ENCODE results near the gene LSM3.

LSM3 gene

DNA sequence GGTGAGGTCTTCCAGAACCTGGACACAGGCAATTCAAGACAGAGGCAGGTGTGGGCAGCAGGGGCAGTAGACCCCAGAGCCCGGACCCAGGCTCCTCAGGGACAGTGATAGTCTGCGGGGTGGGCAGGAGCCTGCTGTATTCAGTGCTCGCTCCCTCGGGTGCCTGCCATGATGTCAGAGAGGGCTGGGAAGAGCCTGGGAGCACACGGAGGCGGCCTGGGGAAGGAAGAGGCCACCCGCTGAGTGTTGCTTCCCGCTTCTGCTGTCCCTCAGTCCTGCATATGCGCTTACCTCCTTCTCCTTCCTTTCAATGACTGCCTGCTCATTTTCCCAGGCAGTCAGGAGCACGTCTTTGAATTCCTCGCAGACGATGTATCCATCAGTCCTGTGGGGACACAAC lies 31.0 kb upstream of the LSM3 start:
- TF ChIP-seq, protein P1, sequence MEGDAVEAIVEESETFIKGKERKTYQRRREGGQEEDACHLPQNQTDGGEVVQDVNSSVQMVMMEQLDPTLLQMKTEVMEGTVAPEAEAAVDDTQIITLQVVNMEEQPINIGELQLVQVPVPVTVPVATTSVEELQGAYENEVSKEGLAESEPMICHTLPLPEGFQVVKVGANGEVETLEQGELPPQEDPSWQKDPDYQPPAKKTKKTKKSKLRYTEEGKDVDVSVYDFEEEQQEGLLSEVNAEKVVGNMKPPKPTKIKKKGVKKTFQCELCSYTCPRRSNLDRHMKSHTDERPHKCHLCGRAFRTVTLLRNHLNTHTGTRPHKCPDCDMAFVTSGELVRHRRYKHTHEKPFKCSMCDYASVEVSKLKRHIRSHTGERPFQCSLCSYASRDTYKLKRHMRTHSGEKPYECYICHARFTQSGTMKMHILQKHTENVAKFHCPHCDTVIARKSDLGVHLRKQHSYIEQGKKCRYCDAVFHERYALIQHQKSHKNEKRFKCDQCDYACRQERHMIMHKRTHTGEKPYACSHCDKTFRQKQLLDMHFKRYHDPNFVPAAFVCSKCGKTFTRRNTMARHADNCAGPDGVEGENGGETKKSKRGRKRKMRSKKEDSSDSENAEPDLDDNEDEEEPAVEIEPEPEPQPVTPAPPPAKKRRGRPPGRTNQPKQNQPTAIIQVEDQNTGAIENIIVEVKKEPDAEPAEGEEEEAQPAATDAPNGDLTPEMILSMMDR (conservative IDR thresholded peaks at IDR 0.05), result no peak
- H3K27ac ChIP-seq, result no peak overlapping the region

DNA sequence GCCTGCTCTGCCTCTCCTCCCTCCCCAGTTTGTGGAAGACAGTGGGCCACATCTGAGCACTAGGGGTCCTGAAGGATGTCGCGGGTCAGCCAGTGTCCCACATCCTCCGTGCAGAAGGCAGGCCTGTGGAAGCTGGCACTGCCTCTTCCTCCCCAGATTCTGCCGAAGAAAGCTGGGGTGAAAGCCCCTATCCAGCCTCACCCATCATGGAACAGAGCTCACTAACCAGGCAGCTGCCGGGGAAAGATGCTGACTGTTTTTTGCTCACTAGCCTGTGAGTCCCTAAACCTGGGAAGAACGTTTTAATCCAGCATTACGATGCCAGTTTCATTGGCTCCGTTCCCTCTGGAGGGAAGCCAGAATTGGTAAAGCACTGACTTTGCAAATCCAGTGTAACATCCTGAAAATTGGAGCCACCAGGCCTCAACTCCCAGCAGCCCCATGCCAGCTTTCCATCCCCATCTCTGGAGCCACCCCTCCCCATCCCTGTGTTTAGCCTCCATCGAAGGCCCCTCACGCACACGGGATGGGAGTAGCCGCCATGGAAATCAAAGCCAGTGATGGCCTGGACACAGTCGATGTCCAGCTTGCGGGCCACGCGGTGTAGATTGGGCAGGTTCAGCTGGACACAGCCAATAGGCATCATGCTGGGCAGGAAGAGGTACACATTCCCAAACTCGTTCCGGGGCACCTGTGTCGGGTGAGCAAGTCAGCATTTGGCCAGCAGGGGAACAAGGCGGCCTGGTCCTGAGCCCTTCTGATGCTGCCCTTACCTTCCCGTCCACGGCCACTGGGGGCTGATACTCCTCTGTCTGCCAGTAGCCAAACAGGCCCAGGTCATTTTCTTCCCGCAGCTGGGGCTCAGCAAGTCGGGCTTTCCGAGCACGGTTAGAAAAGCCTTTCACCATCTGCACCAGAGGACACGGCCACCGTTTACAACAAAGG lies 30.3 kb upstream of the LSM3 start:
- H3K27ac ChIP-seq, result 0 out of 2 replicates have a peak overlapping the region, but pooled peaks have one; percentile 22
- TF ChIP-seq, protein P1 (conservative IDR thresholded peaks at IDR 0.05), result peak; percentile 31

DNA sequence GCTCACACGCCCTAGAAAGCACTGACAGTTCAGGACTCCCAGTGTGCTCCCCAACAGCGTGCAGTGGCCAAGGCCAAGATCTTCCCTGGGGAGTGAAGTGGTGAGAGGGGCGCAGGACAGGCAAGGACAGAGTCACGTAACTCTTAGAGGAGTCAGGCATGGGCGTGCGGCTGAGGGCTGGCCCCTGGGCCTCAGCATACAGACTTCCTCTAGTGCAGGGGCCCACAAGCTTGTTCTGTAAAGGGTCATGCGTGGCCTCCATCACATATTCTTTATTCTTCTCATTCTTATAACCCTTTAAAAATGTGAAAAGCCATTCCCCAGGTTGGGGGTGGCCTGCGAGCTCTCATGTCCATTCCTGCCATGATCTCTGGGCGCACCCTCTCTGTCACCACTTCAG lies 28.5 kb upstream of the LSM3 start:
- TF ChIP-seq, protein P1 (conservative IDR thresholded peaks at IDR 0.05), result no peak
- H3K27ac ChIP-seq, result no peak overlapping the region

DNA sequence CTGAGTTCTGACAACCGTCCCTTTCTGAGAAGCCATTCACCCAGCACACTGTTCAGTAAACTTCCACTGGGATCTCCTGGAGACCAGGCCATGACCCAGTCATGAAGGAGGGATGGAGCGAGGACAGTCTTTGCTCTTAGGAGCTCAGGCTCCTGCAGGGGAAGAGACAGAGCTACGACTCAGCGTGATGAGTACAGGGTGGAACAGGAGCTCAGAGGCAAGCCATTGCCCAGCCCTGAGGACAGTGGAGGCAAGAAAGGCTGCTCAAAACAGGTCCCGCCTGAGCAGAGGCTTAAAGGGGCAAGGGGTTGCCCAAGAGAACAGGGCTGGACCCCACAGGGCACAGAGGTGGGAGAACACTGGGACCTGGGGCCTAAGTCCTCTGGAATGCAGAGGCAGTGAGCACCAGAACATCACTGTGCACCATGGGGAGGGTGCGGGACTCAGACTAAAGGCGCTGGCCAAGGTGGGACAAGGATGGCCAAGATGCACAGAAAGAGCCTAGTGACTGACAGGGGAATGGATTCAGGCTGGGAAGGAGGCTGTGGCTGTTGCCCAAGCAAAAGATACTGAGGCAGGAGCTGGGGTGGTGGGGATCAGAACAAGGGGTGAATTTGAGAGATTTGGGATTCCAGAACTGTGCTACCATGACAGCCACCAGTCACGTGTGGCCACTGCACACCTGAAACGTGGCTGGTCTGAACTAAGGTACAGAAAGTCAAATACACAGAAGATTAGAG lies 28.0 kb upstream of the LSM3 start:
- no peak overlapping the region for H3K27ac ChIP-seq
- TF ChIP-seq, protein P1 (conservative IDR thresholded peaks at IDR 0.05), result no peak

DNA sequence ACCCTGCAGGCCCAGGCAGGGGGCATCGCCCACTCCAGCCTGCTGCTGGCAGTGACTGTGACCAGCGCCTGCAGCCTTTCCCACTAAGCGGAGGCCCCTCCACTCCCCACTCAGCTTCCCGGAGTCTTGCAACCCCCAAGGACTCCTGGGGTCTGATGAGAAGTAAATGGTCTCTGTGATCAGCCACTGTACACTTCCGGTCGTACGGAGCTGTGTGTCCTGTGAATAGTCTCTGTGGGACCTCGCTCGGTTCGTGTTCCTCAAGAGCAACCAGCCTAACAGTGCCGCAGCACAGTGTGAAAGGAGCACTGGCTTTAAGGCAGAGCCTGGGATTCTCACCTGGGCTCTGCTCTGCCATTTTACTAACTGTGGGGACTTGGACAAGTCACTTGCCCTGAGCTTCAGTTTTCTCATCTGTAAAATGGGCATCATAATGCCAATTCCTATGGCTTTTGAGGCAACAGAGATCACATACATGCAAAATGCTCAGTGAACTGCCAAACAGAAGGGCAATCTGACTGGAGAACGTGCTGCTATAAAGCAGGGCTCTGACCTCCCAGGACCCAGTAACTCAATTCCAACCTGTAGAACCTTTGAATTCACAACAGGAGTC lies 27.0 kb upstream of the LSM3 start:
- TF ChIP-seq, protein P1 (conservative IDR thresholded peaks at IDR 0.05), result no peak
- H3K27ac ChIP-seq, result no peak overlapping the region

DNA sequence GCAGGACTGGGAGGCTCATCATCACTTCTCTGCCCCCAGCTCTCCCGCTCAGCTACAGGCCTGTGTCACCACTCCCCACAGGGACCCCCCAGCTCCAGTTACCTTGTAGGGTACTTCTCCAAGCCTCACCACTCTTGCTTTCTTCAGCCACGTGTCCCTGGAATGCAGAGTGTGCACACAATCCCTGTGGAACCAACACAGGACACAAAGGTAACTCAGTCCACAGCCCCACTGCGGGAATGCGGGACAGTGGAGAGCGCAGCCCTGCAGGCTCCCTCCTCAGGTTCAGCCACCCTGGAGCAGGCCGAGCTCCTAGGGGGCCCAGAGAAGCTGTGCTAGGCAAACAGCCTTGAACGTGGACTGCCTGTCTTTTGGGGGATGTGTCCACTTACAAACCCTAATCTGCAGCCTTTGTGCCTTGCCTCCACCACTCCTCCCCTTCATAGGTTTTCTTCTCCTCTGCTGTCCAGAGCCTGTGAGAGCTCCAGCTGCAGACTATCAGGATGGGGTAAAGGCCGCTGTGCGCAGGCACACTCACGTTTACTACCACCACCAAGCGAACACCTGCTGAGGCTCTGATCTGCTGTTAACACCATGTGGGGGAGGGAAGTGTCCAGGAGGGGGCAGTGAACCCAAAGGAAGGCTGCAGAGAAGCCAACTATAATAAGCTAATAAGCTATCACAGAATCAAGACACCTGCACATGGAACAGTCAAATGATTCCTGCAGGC lies 26.2 kb upstream of the LSM3 start:
- TF ChIP-seq, protein P1 (conservative IDR thresholded peaks at IDR 0.05), result peak; percentile 46

More for the DNA sequence above, 26.2 kb upstream of the LSM3 start:
- H3K27ac ChIP-seq, result no peak overlapping the region
